Measurements from ENCODE around the gene DNAJB2. TPM values are rescaled to one million over a fixed set of nuclear protein-coding genes. Genes with fewer than 3 reads are reported as not detected.
"Not testable (repeated sequence)": the region's sequence is repeated elsewhere in the genome, so short reads cannot be mapped to it uniquely, and the experiment has no call there.

DNAJB2 gene
- total RNA-seq, 4 donors from 2014 or later = 33.3 to 84.8 (median 50.7) TPM

GRCh38 chr2:219286436-219287115 is 7.4 kb downstream of the DNAJB2 start:
- H3K27ac ChIP-seq (replicated peaks in 1 of 4) = peak overlapping the region; percentile 38 to 59 (median 48)
- no peak overlapping the region for H3K4me3 ChIP-seq
- TF ChIP-seq POLR2A (IDR thresholded peaks at IDR 0.05; ENCODE audit: low read depth) = no peak
- no peak for TF ChIP-seq CTCF (IDR thresholded peaks at IDR 0.05)
- TF ChIP-seq EP300 (IDR thresholded peaks at IDR 0.05) = no peak
- TF ChIP-seq POLR2AphosphoS5 (IDR thresholded peaks at IDR 0.05) = no peak
- no peak for DNase-seq (ENCODE audit: extremely low spot score)
- peaks cover 23 to 53% (median 50%) of the 10 kb centered on the region in 4 donors for H3K36me3 ChIP-seq
- intact Hi-C loops (cut with DNase I) = no loop called here
- 75% methylated on average over 12 of the region's 12 CpGs for WGBS
- H3K9me3 ChIP-seq = no peaks in the 10 kb centered on the region
- H3K4me1 ChIP-seq = peaks cover 5 to 57% (median 45%) of the 10 kb centered on the region in 4 donors
- H3K27me3 ChIP-seq = no peaks in the 10 kb centered on the region

DNA sequence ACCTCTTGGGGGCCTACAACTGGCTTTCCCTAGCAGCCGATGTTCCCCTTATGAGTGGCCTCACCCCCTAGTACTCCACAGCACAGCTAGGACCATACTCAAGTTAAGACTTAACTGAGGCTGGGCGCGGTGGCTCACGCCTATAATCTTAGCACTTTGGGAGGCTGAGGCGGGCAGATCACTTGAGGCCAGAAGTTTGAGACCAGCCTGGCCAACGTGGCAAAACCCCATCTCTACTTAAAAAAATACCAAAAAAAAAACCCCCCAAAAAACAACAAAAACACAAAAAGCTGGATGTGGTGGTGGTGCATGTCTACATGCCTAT is 7.9 kb downstream of the DNAJB2 start:
- intact Hi-C loops (cut with DNase I); DNase-seq (ENCODE audit: extremely low spot score); H3K4me3 ChIP-seq; H3K9me3 ChIP-seq; H3K27me3 ChIP-seq: not testable (repeated sequence)
- Histone ChIP-seq H3K36me3 (peaks cover 23 to 48% (median 45%) of the 10 kb centered on the region in 4 donors), H3K27ac (replicated peaks in 1 of 4) (peak overlapping the region in 3 of 4 donors; percentile 19 to 59 (median 43)), H3K4me1 (peaks cover 5 to 52% (median 41%) of the 10 kb centered on the region in 4 donors)
- WGBS = 84% methylated on average over 6 of the region's 6 CpGs

DNA sequence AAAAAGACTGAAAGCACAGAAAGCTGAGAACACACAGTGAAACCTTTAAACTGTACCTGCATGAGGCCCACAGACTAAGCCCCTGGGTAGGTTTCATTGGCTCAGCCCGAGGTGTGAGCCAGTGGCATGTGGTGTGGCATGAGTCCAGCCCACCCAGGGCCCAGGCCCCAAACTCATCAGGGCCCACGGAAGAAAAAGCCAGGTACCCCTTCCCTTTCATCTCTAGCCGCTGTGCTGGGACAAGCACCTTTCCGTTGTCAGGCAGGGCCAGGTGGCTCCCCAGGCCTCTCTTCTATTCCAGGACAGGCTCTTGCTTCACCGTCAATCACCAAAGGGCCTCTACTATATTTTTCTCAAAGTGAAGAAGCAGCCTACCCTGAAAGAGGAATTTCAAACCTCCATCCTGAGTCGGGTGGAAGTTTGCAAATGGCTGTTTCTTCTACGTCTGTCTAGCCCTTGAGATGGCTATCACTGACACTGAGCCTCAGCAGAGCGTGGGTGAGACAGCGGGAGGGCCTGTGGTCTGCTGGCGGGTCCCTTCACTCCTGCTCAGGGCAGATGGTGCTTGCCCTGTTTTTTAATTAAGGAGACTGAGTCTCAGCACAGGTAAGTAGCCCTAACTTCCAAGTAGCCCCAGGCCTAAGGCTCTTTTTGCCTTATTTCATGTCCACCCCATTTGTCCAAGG is 8.6 kb downstream of the DNAJB2 start:
- H3K27ac ChIP-seq (replicated peaks in 1 of 4) = peak overlapping the region in 1 of 4 donors; percentile 20
- TF ChIP-seq CTCF (IDR thresholded peaks at IDR 0.05) = no peak
- no peak for TF ChIP-seq EP300 (IDR thresholded peaks at IDR 0.05)
- no peak for TF ChIP-seq POLR2A (IDR thresholded peaks at IDR 0.05; ENCODE audit: low read depth)
- TF ChIP-seq POLR2AphosphoS5 (IDR thresholded peaks at IDR 0.05) = no peak
- 84% methylated on average over 9 of the region's 10 CpGs for WGBS

GRCh38 chr2:219289195-219289536 is 10.0 kb downstream of the DNAJB2 start:
- no peak overlapping the region for H3K4me3 ChIP-seq
- peak overlapping the region; percentile 56 to 73 (median 68) for H3K27ac ChIP-seq (replicated peaks in 1 of 4)
- H3K4me1 ChIP-seq = peaks cover 5 to 50% (median 41%) of the 10 kb centered on the region in 4 donors
- 57% methylated on average over 5 of the region's 6 CpGs for WGBS
- TF ChIP-seq POLR2AphosphoS5 (IDR thresholded peaks at IDR 0.05) (no peak), EP300 (IDR thresholded peaks at IDR 0.05) (no peak), POLR2A (IDR thresholded peaks at IDR 0.05; ENCODE audit: low read depth) (no peak), CTCF (IDR thresholded peaks at IDR 0.05) (no peak)
- H3K27me3 ChIP-seq = no peaks in the 10 kb centered on the region
- intact Hi-C loops (cut with DNase I) = no loop called here
- H3K9me3 ChIP-seq = no peaks in the 10 kb centered on the region
- DNase-seq (ENCODE audit: extremely low spot score) = no peak
- H3K36me3 ChIP-seq = peaks cover 9 to 27% (median 24%) of the 10 kb centered on the region in 4 donors

More for the DNA sequence above, 8.6 kb downstream of the DNAJB2 start:
- Histone ChIP-seq H3K4me1 (peaks cover 5 to 49% (median 41%) of the 10 kb centered on the region in 4 donors), H3K9me3 (no peaks in the 10 kb centered on the region), H3K27me3 (no peaks in the 10 kb centered on the region), H3K4me3 (no peak overlapping the region), H3K36me3 (peaks cover 22 to 41% (median 39%) of the 10 kb centered on the region in 4 donors)
- intact Hi-C loops (cut with DNase I) = no loop called here
- DNase-seq (ENCODE audit: extremely low spot score) = no peak

GRCh38 chr2:219289537-219290361 is 10.6 kb downstream of the DNAJB2 start:
- H3K36me3 ChIP-seq = peaks cover 3 to 21% (median 19%) of the 10 kb centered on the region in 4 donors
- peaks cover 5 to 50% (median 44%) of the 10 kb centered on the region in 4 donors for H3K4me1 ChIP-seq
- H3K27ac ChIP-seq (replicated peaks in 1 of 4) = peak overlapping the region; percentile 56 to 73 (median 68)
- intact Hi-C loops (cut with DNase I) = loop anchor here (10.0 kb wide), 1 partner anchor 45 kb away; the partner anchor contains the start of genes GLB1L and STK16
- no peak overlapping the region for H3K4me3 ChIP-seq
- no peaks in the 10 kb centered on the region for H3K9me3 ChIP-seq
- no peak for TF ChIP-seq POLR2A (IDR thresholded peaks at IDR 0.05; ENCODE audit: low read depth)
- no peak for TF ChIP-seq CTCF (IDR thresholded peaks at IDR 0.05)
- TF ChIP-seq EP300 (IDR thresholded peaks at IDR 0.05) = no peak
- TF ChIP-seq POLR2AphosphoS5 (IDR thresholded peaks at IDR 0.05) = peak; percentile 66 to 70
- H3K27me3 ChIP-seq = no peaks in the 10 kb centered on the region
- WGBS = 25% methylated on average over 13 of the region's 16 CpGs
- no peak for DNase-seq (ENCODE audit: extremely low spot score)

Measured in esophagus muscularis mucosa (tissue), 4 donors.